RWPE1 (cell line): ENCODE results near the gene TMEM184B.
A peak's percentile ranks its signal among the peaks of the same experiment; 100 is the strongest.

Source experiments
- CTCF ChIA-PET: fragments of 350-600 bp; sonication (Branson Sonifier 250); formaldehyde crosslinking; extraction: SDS; loops from one replicate; lab custom pipeline; 2021; lab: Yijun Ruan, JAX
- POLR2A ChIA-PET: fragments of 400-600 bp; formaldehyde crosslinking; extraction: SDS; loops from one replicate; lab custom pipeline; 2020; ENCODE audit warnings: antibody characterized with exemption; ENCODE audit not compliant: low non-redundant PET; lab: Yijun Ruan, JAX
- DNase-seq: peaks from one replicate; pipeline ENCODE4 v3.0.0; 2012; ENCODE audit warnings: low spot score
- H3K27ac ChIP-seq: fragments of 450-650 bp; 2 replicates; pipeline ENCODE4 v1.5.1; 2017
- CTCF ChIP-seq: fragments of 450-650 bp; conservative IDR thresholded peaks from 2 replicates; pipeline ENCODE4 v1.5.1; 2017; ENCODE audit warnings: low read depth, mild to moderate bottlenecking

Gene TMEM184B

GRCh38 chr22:38292694-38293093, 19.9 kb upstream of the TMEM184B start:
- ChIA-PET POLR2A (no interaction called here), CTCF (interaction anchor here (0.7 kb wide), 1 partner anchor 1058 kb away, joined by 3 read pairs; no protein-coding TSS in a partner anchor)
- H3K27ac ChIP-seq = peak overlapping the region; percentile 98
- no peak for TF ChIP-seq CTCF
- no peak for DNase-seq

GRCh38 chr22:38291201-38291777, 18.5 kb upstream of the TMEM184B start:
- ChIA-PET POLR2A (no interaction called here), CTCF (no interaction called here)
- TF ChIP-seq CTCF = no peak
- no peak for DNase-seq
- peak overlapping the region; percentile 98 for H3K27ac ChIP-seq

- DNase-seq = no peak
Observed at GRCh38 chr22:38290347-38290746, 17.5 kb upstream of the TMEM184B start.

GRCh38 chr22:38289583-38290082, 16.8 kb upstream of the TMEM184B start:
- no peak for DNase-seq
- peak overlapping the region; percentile 63 for H3K27ac ChIP-seq
- no peak for TF ChIP-seq CTCF
- ChIA-PET POLR2A (no interaction called here), CTCF (no interaction called here)

More at GRCh38 chr22:38290347-38290746, 17.5 kb upstream of the TMEM184B start:
- ChIA-PET POLR2A (no interaction called here), CTCF (no interaction called here)
- no peak for TF ChIP-seq CTCF
- peak overlapping the region; percentile 63 for H3K27ac ChIP-seq

GRCh38 chr22:38286915-38287669, 14.3 kb upstream of the TMEM184B start:
- no peak for TF ChIP-seq CTCF
- ChIA-PET CTCF (no interaction called here), POLR2A (no interaction called here)
- H3K27ac ChIP-seq = peak overlapping the region; percentile 28
- DNase-seq = no peak

GRCh38 chr22:38285018-38285417, 12.2 kb upstream of the TMEM184B start:
- no peak for TF ChIP-seq CTCF
- ChIA-PET CTCF (interaction anchor here (0.6 to 0.7 kb wide), 2 partner anchors 13 to 85 kb away, joined by 3 to 6 read pairs; no protein-coding TSS in a partner anchor), POLR2A (no interaction called here)
- DNase-seq = no peak
- H3K27ac ChIP-seq = peak overlapping the region; percentile 84
